ENCODE data around the gene SRMS.

Gene SRMS

GRCh38 chr20:63553933-63554290 is 6.4 kb upstream of the SRMS start, which contains the start of gene FNDC11:
Gene FNDC11, plus strand, starts transcription at chr20:63554159. Its CDS starts 1,505 bp downstream, at chr20:63555664.
- Histone ChIP-seq H3K9me3 (ENCODE audit: insufficient read depth, low read length) (no peaks in the 10 kb centered on the region), H3K9ac (ENCODE audit: low read length) (no peak within 1 kb of the TSS), H3K9me2 (replicated peaks; ENCODE audit: insufficient read depth, low read length) (no peaks in the 10 kb centered on the region), H3K4me2 (ENCODE audit: low read depth, low read length, poor library complexity, severe bottlenecking) (peak within 1 kb of the TSS; percentile 15), H4K20me1 (ENCODE audit: low read depth, low read length) (no peaks in the 10 kb centered on the region), H3F3A (ENCODE audit: insufficient read depth) (peaks cover 3% of the 10 kb centered on the region; the same call in 1 of the 2 replicates), H3K79me2 (ENCODE audit: insufficient read depth, low read length) (no peaks in the 10 kb centered on the region), H2AFZ (ENCODE audit: low read depth, low read length, severe bottlenecking) (no peak within 1 kb of the TSS), H3K36me3 (ENCODE audit: low read length) (no peaks in the 10 kb centered on the region), H3K27ac (ENCODE audit: low read depth, low read length) (no peak within 1 kb of the TSS), H3K27me3 (ENCODE audit: low read length) (no peaks in the 10 kb centered on the region), H3K4me3 (ENCODE audit: insufficient read depth, low read length, poor library complexity, severe bottlenecking) (no peak within 1 kb of the TSS)
- TF ChIP-seq, protein P1, sequence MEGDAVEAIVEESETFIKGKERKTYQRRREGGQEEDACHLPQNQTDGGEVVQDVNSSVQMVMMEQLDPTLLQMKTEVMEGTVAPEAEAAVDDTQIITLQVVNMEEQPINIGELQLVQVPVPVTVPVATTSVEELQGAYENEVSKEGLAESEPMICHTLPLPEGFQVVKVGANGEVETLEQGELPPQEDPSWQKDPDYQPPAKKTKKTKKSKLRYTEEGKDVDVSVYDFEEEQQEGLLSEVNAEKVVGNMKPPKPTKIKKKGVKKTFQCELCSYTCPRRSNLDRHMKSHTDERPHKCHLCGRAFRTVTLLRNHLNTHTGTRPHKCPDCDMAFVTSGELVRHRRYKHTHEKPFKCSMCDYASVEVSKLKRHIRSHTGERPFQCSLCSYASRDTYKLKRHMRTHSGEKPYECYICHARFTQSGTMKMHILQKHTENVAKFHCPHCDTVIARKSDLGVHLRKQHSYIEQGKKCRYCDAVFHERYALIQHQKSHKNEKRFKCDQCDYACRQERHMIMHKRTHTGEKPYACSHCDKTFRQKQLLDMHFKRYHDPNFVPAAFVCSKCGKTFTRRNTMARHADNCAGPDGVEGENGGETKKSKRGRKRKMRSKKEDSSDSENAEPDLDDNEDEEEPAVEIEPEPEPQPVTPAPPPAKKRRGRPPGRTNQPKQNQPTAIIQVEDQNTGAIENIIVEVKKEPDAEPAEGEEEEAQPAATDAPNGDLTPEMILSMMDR (IDR thresholded peaks at IDR 0.05; ENCODE audit: insufficient read depth, low read length, poor library complexity, severe bottlenecking) = no peak
- no peak for TF ChIP-seq EZH2phosphoT487 (conservative IDR thresholded peaks at IDR 0.05; ENCODE audit: low read length)

DNA sequence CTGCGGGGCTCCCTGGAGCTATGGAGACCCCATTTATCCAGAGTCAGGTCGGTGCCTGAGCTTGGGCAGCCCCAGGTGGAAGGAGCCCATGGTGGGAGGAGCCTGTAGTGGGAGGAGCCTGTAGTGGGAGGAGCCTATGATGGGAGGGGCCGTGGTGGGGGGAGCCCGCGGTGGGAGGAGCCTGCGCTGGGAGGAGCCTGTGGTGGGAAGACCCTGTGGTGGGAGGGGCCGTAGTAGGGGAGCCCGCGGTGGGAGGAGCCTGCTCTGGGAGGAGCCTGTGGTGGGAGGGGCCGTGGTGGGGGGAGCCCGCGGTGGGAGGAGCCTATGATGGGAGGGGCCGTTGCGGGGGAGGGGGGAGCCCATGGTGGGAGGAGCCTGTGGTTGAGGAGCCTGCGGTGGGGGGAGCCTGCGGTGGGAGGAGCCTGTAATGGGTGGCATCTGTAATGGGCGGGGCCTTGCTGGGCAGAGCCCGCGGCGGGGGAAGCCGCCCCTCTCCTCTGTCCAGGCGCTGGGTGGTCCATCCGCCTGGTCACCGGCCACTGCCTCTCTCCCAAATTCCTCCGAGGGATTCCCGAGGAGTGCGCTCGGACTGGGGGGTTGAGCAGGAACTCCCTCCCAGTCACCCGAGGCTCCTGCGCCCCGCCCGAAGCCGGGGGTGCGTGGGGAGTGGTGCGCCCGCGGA is 5.8 kb upstream of the SRMS start:
- Histone ChIP-seq H4K20me1 (ENCODE audit: low read depth, low read length) (no peaks in the 10 kb centered on the region), H3K9me3 (ENCODE audit: insufficient read depth, low read length) (no peaks in the 10 kb centered on the region), H3K9me2 (replicated peaks; ENCODE audit: insufficient read depth, low read length) (no peaks in the 10 kb centered on the region), H3K79me2 (ENCODE audit: insufficient read depth, low read length) (no peaks in the 10 kb centered on the region), H3K4me3 (ENCODE audit: insufficient read depth, low read length, poor library complexity, severe bottlenecking) (no peak overlapping the region), H3K4me2 (ENCODE audit: low read depth, low read length, poor library complexity, severe bottlenecking) (peak overlapping the region; percentile 15), H3K27ac (ENCODE audit: low read depth, low read length) (no peak overlapping the region), H2AFZ (ENCODE audit: low read depth, low read length, severe bottlenecking) (no peak overlapping the region), H3K9ac (ENCODE audit: low read length) (no peak overlapping the region), H3K27me3 (ENCODE audit: low read length) (no peaks in the 10 kb centered on the region), H3K36me3 (ENCODE audit: low read length) (no peaks in the 10 kb centered on the region), H3F3A (ENCODE audit: insufficient read depth) (peaks cover 3% of the 10 kb centered on the region; the same call in 1 of the 2 replicates)
- TF ChIP-seq, protein P1 (IDR thresholded peaks at IDR 0.05; ENCODE audit: insufficient read depth, low read length, poor library complexity, severe bottlenecking) = no peak
- TF ChIP-seq EZH2phosphoT487 (conservative IDR thresholded peaks at IDR 0.05; ENCODE audit: low read length) = no peak

DNA sequence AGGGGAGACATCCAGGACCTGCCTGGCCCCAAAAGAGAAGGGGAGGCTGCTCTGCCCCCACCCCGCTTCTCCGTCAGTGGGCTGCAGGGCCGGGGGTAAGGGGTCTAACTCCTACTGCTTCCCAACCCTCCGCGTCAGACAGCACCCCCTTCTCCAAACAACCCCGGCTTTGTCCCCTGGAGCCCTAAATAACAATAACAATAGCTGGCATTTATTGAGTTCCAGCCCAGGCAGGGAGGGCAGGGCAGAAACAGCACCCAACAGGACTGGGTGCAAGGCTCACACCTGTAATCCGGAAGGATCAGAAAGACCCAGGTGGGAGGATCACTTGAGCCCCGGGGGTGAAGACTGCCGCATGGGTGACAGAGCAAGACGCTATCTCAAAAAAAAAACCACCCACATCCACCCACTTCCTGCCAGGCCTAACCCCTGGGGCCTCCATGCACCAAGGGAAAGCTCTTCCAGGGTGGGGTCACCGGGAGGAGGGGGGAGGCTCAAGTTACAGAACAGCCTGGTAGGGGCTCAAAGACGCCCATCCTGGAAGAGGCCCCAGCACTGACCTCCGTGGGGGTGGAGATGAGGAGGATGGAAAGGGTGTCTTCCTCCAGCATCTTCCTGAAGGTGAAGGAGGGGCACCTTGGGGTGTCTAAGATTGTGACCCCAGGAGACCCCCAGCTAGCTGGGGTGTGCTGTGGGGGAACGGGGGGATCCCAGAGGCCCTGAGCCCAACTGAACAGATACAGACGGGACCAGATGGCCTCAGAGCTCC is 5.1 kb upstream of the SRMS start:
- H3K9ac ChIP-seq (ENCODE audit: low read length) = no peak overlapping the region
- no peaks in the 10 kb centered on the region for H3K36me3 ChIP-seq (ENCODE audit: low read length)
- no peaks in the 10 kb centered on the region for H3K9me3 ChIP-seq (ENCODE audit: insufficient read depth, low read length)
- peak overlapping the region; percentile 15 for H3K4me2 ChIP-seq (ENCODE audit: low read depth, low read length, poor library complexity, severe bottlenecking)
- no peaks in the 10 kb centered on the region for H3K27me3 ChIP-seq (ENCODE audit: low read length)
- peaks cover 3% of the 10 kb centered on the region; the same call in 1 of the 2 replicates for H3F3A ChIP-seq (ENCODE audit: insufficient read depth)
- no peak overlapping the region for H2AFZ ChIP-seq (ENCODE audit: low read depth, low read length, severe bottlenecking)
- H3K79me2 ChIP-seq (ENCODE audit: insufficient read depth, low read length) = no peaks in the 10 kb centered on the region
- no peak for TF ChIP-seq EZH2phosphoT487 (conservative IDR thresholded peaks at IDR 0.05; ENCODE audit: low read length)
- TF ChIP-seq, protein P1 (IDR thresholded peaks at IDR 0.05; ENCODE audit: insufficient read depth, low read length, poor library complexity, severe bottlenecking) = no peak
- H3K27ac ChIP-seq (ENCODE audit: low read depth, low read length) = no peak overlapping the region
- H3K9me2 ChIP-seq (replicated peaks; ENCODE audit: insufficient read depth, low read length) = no peaks in the 10 kb centered on the region
- no peak overlapping the region for H3K4me3 ChIP-seq (ENCODE audit: insufficient read depth, low read length, poor library complexity, severe bottlenecking)
- H4K20me1 ChIP-seq (ENCODE audit: low read depth, low read length) = no peaks in the 10 kb centered on the region; the same call in 1 of the 2 replicates

Measured in SU-DHL-6 (cell line).